K562 (cell line): Measurements from ENCODE around the gene TNFAIP3. TPM values are rescaled to one million over a fixed set of nuclear protein-coding genes. Genes with fewer than 3 reads are reported as not detected.

ENCODE experiments used
- DPF2 ChIP-seq: fragments of 450-650 bp; IDR thresholded peaks from 2 replicates; pipeline ENCODE4 v1.6.1; 2016
- EHMT2 ChIP-seq: fragments of 450-650 bp; IDR thresholded peaks from 2 replicates; pipeline ENCODE4 v1.6.1; 2018; ENCODE audit warnings: antibody characterized with exemption
- MAFG ChIP-seq: fragments of 450-650 bp; conservative IDR thresholded peaks from 2 replicates; pipeline ENCODE4 v1.6.1; 2016; ENCODE audit warnings: missing genetic modification characterization, missing compliant biosample characterization
- MTA2 ChIP-seq: fragments of 450-650 bp; IDR thresholded peaks from 2 replicates; pipeline ENCODE4 v1.6.1; 2016; ENCODE audit warnings: low read depth
- MYC ChIP-seq, 2 experiments: fragments of 250-450 bp in 1 of 2; sonication (Bioruptor Pico) in 1 of 2; IDR thresholded peaks; 2 replicates each; pipeline versions ENCODE4 v1.5.1 to v1.6.1; 2012 to 2021; ENCODE audit warnings: low read depth in 2 of 2, borderline replicate concordance in 1 of 2, improper control_type of control experiment in 1 of 2, low read length in 1 of 2, mild to moderate bottlenecking in 1 of 2, moderate library complexity in 1 of 2
- NFATC3 ChIP-seq: fragments of 450-650 bp; IDR thresholded peaks from 2 replicates; pipeline ENCODE4 v1.6.1; 2017; ENCODE audit warnings: mild to moderate bottlenecking
- NONO ChIP-seq, 2 experiments: fragments of 200-400 bp in 1 of 2; fragments of 450-650 bp in 1 of 2; formaldehyde crosslinking in 1 of 2; IDR thresholded peaks; 2 replicates each; pipeline ENCODE4 v1.6.1; 2017; ENCODE audit warnings: low read depth in 2 of 2, mild to moderate bottlenecking in 2 of 2, moderate library complexity in 2 of 2, low read length in 1 of 2
- RFX1 ChIP-seq: fragments of 450-650 bp; IDR thresholded peaks from 2 replicates; pipeline ENCODE4 v1.6.1; 2016; ENCODE audit warnings: mild to moderate bottlenecking, moderate library complexity
- TBP ChIP-seq: optimal IDR thresholded peaks from 2 replicates; pipeline ENCODE3; 2011; ENCODE audit warnings: low read depth, low read length, improper control_type of control experiment
- polyA plus RNA-seq, 8 experiments: library from polyadenylated mRNA; depleted of rRNA in 4 of 8; stranded (reverse) in 5 of 8; unstranded in 3 of 8; fragments of >200 nt; fragmentation: Nextera tagmentation in 2 of 8; fragmentation: Illumina TruSeq in 1 of 8; extraction: Ambion mirVana in 2 of 8; extraction: Trizol in 1 of 8; gene quantifications; 2 replicates each; pipeline versions ENCODE4 v1.2.1 to v1.2.3, GENCODE V29; 2011 to 2014; ENCODE audit warnings: inconsistent platforms in 1 of 8, missing spikeins in 1 of 8
- total RNA-seq, 7 experiments: library from RNA; depleted of rRNA in 6 of 7; stranded (reverse); fragments of >200 nt in 6 of 7; fragmentation: Illumina TruSeq in 2 of 7; extraction: Trizol in 2 of 7; gene quantifications; 2 replicates each; pipeline versions ENCODE4 v1.2.1 to v1.2.3, GENCODE V29; 2011 to 2021; ENCODE audit warnings: low replicate concordance in 1 of 7
- TF ChIP-seq, protein P1 (sequence below): fragments of 450-650 bp; IDR thresholded peaks from 2 replicates; pipeline ENCODE4 v1.6.1; 2016; ENCODE audit warnings: low read depth

TNFAIP3 gene
- total and polyA plus RNA-seq, 9 of the 15 experiments (the other 6 are each of a cell fraction or from before 2014, with no cell fraction given), result 0.79 to 17.0 (median 6.4) TPM

DNA sequence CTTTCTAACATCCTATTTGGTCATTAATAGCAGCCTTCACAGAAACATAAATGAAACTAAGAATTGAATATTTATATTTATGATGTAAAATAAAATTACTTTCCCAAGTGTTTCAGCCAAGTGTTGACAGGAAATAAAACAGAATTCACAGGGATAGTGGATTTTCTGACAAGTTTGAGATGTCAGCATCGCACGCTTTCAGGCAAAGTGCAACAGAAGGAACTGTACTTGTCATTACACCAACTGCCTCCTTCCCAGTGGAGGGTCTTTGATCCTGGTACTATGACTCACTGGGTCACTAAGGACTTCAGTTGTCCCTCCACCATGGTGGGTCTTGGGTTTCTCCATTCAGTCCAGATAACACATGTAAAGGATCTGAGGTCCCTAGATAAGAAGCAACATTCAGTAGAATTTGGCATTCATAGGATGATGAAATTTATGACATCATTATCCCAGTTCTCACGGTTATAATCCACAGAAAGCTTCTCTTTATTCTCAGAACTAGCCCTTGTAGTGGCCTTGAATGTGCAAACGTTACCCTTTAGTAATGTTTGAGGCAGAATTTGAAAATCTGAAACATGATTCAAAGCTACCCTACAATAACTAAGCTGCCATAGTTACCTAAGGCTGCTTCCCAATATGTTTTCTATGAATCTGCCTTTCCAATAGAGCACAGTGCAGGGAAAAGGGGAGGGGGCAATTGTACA is 3.8 kb upstream of the TNFAIP3 start (continued):
- TF ChIP-seq MYC (IDR thresholded peaks at IDR 0.05; ENCODE audit: low read depth, low read length) (peak; percentile 84), MYC (CRISPR knock-in tag; IDR thresholded peaks at IDR 0.05; ENCODE audit: borderline replicate concordance, low read depth) (0 out of 2 replicates have a peak, but pooled peaks have one; percentile 18), NONO (IDR thresholded peaks at IDR 0.05; ENCODE audit: low read depth in 2 of 2, low read length in 1 of 2) (peak in 1 of 2 experiments; percentile 66; a peak in 1 of 4 replicates), TBP (peak; percentile 70), RFX1 (peak; percentile 35; the same call in 1 of the 2 replicates), DPF2 (peak; percentile 100), EHMT2 (peak; percentile 98), NFATC3 (peak; percentile 61; the same call in 1 of the 2 replicates), MTA2 (peak; percentile 94), MAFG (tag) (no peak; the same call in 1 of the 2 replicates)
- TF ChIP-seq, protein P1, sequence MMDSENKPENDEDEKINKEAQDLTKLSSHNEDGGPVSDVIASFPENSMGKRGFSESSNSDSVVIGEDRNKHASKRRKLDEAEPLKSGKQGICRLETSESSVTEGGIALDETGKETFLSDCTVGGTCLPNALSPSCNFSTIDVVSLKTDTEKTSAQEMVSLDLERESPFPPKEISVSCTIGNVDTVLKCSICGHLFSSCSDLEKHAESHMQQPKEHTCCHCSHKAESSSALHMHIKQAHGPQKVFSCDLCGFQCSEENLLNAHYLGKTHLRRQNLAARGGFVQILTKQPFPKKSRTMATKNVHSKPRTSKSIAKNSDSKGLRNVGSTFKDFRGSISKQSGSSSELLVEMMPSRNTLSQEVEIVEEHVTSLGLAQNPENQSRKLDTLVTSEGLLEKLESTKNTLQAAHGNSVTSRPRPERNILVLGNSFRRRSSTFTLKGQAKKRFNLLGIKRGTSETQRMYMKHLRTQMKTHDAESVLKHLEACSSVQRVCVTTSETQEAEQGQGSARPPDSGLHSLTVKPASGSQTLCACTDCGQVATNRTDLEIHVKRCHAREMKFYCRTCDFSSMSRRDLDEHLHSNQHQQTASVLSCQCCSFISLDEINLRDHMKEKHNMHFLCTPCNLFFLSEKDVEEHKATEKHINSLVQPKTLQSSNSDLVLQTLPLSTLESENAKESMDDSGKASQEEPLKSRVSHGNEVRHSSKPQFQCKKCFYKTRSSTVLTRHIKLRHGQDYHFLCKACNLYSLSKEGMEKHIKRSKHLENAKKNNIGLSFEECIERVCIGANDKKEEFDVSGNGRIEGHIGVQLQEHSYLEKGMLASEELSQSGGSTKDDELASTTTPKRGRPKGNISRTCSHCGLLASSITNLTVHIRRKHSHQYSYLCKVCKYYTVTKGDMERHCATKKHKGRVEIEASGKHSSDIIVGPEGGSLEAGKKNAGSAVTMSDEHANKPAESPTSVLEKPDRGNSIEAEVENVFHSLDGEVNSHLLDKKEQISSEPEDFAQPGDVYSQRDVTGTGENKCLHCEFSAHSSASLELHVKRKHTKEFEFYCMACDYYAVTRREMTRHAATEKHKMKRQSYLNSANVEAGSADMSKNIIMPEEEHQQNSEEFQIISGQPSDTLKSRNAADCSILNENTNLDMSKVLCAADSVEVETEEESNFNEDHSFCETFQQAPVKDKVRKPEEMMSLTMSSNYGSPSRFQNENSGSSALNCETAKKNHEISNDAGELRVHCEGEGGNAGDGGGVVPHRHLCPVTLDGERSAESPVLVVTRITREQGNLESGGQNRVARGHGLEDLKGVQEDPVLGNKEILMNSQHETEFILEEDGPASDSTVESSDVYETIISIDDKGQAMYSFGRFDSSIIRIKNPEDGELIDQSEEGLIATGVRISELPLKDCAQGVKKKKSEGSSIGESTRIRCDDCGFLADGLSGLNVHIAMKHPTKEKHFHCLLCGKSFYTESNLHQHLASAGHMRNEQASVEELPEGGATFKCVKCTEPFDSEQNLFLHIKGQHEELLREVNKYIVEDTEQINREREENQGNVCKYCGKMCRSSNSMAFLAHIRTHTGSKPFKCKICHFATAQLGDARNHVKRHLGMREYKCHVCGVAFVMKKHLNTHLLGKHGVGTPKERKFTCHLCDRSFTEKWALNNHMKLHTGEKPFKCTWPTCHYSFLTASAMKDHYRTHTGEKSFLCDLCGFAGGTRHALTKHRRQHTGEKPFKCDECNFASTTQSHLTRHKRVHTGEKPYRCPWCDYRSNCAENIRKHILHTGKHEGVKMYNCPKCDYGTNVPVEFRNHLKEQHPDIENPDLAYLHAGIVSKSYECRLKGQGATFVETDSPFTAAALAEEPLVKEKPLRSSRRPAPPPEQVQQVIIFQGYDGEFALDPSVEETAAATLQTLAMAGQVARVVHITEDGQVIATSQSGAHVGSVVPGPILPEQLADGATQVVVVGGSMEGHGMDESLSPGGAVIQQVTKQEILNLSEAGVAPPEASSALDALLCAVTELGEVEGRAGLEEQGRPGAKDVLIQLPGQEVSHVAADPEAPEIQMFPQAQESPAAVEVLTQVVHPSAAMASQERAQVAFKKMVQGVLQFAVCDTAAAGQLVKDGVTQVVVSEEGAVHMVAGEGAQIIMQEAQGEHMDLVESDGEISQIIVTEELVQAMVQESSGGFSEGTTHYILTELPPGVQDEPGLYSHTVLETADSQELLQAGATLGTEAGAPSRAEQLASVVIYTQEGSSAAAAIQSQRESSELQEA, result no peak
